ENCODE data around the gene SERF2.
"Not testable (repeated sequence)": the region's sequence is repeated elsewhere in the genome, so short reads cannot be mapped to it uniquely, and the experiment has no call there.

GRCh38 chr15:43829951-43830540 lies 37.9 kb downstream of the SERF2 start:
- TF ChIP-seq CTCF, POLR2A (IDR thresholded peaks at IDR 0.05): not testable (repeated sequence)

Measured in lower leg skin (tissue), 3 donors.